ENCODE results near the gene PIGA.

PIGA gene

GRCh38 chrX:15335135-15336022 lies at the start of gene PIGA:
PIGA (minus strand) TSS chrX:15335523; CDS start chrX:15331930, 3,593 bp downstream.
- DNase-seq: peak; percentile 95

GRCh38 chrX:15384304-15384703 lies 49.0 kb upstream of the PIGA start, which contains the start of gene VEGFD:
VEGFD (minus strand) TSS chrX:15384413; CDS start chrX:15383946, 467 bp downstream.
- DNase-seq: no peak

- no peak for DNase-seq
Measured at GRCh38 chrX:15382813-15383212, 47.5 kb upstream of the PIGA start.

- no peak for DNase-seq
Measured at GRCh38 chrX:15376956-15377355, 41.6 kb upstream of the PIGA start.

GRCh38 chrX:15373976-15374375 lies 38.7 kb upstream of the PIGA start:
- no peak for DNase-seq

- peak in 1 of 2 donors; percentile 2 for DNase-seq
Measured at GRCh38 chrX:15366506-15367352, 31.4 kb upstream of the PIGA start.

- no peak for DNase-seq
Measured at GRCh38 chrX:15359701-15360100, 24.4 kb upstream of the PIGA start.

GRCh38 chrX:15358533-15358932 lies 23.2 kb upstream of the PIGA start:
- no peak for DNase-seq

GRCh38 chrX:15356444-15356843 lies 21.1 kb upstream of the PIGA start:
- DNase-seq: no peak

GRCh38 chrX:15350329-15350996 lies 15.1 kb upstream of the PIGA start:
- DNase-seq: no peak

- DNase-seq: peak in 1 of 2 donors; percentile 39
Measured at GRCh38 chrX:15349046-15349445, 13.7 kb upstream of the PIGA start.

GRCh38 chrX:15345976-15346375 lies 10.7 kb upstream of the PIGA start:
- no peak for DNase-seq

- DNase-seq: no peak
Measured at GRCh38 chrX:15344106-15344505, 8.8 kb upstream of the PIGA start.

GRCh38 chrX:15343075-15343476 lies 7.8 kb upstream of the PIGA start:
- DNase-seq: no peak

- DNase-seq: no peak
Measured at GRCh38 chrX:15340867-15341266, 5.5 kb upstream of the PIGA start.

GRCh38 chrX:15336023-15336413 lies 695 bp upstream of the PIGA start:
- peak; percentile 74 to 75 for DNase-seq

GRCh38 chrX:15334561-15334960 lies 762 bp downstream of the PIGA start:
- DNase-seq: peak in 1 of 2 donors; percentile 52

GRCh38 chrX:15328821-15329220 lies 6.5 kb downstream of the PIGA start:
- no peak for DNase-seq

- DNase-seq: no peak
Measured at GRCh38 chrX:15328131-15328530, 7.2 kb downstream of the PIGA start.

GRCh38 chrX:15322472-15322871 lies 12.9 kb downstream of the PIGA start:
- no peak for DNase-seq

- no peak for DNase-seq
Measured at GRCh38 chrX:15322072-15322471, 13.3 kb downstream of the PIGA start.

- peak in 1 of 2 donors; percentile 16 for DNase-seq
Measured at GRCh38 chrX:15321447-15321846, 13.9 kb downstream of the PIGA start.

- no peak for DNase-seq
Measured at GRCh38 chrX:15320297-15320696, 15.0 kb downstream of the PIGA start.

Measured in CD4-positive, alpha-beta T cell treated with Interferon alpha-2 for 1 hour (primary cell).